HG02970 (cell line): Measurements from ENCODE around the gene HEXD.
"Not testable (repeated sequence)": the region's sequence is repeated elsewhere in the genome, so short reads cannot be mapped to it uniquely, and the experiment has no call there.

Experiments
- ATAC-seq: cut with Tn5 transposase; IDR thresholded peaks from one replicate; pipeline ENCODE4 v1.9.1; 2021; ENCODE audit warnings: mild to moderate bottlenecking, moderate library complexity, moderate number of reproducible peaks; ENCODE audit not compliant: unreplicated experiment, low FRiP score

The HEXD gene

GRCh38 chr17:82382220-82382932 is 35.8 kb upstream of the HEXD start:
- not testable (repeated sequence) for ATAC-seq

DNA sequence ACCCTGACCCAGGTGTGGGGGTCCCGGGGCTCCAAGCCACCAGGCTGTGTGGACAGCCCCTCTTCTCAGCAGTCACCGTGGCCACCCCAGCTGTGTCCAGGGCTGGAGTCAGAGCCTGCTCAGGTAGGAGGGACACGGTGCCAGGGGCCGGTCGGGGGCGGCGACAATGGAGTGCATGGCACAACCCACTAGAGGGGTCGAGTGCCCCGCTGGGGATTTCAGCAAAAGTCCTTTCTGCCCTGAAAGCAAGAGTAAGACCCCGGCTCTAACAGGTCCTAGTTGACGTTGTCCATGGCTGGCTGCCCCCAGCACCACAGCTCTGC is 35.3 kb upstream of the HEXD start:
- no peak for ATAC-seq

- ATAC-seq: no peak
Measured at GRCh38 chr17:82383411-82383810, 34.7 kb upstream of the HEXD start.

DNA sequence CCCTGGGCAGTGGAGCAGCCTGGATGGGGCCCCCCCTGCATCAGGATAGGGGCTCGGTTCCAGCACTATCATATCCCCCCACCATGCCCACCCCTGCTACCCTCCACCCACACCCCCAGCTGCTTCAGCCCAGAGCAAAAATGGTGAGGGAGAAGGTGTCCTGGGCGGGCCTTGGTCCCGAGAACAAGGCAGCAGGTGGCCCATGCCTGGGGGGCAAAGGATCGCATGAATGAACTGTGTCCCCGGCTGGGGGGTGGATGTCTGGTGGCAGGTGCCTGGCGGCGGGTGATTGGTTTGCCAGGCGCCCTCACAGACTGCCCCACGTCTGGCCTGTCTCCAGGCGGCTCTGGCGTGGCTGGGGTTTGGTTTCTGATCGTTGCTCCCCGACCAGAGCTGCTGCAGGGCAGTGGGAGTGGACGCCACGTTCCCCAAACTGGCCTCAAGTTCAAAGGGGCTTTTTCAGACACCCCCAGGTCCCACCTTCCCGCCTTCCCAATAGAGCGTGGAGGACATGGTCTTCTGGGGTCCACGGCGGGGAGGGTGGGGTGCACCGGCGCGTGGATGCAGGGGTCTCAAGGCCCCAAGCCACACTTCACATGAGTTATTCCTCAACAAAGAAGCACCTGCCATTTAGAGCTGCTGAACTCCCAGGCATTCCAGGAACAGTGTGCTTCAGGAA is 34.0 kb upstream of the HEXD start:
- no peak for ATAC-seq

- no peak for ATAC-seq
Measured at GRCh38 chr17:82384730-82385481, 33.2 kb upstream of the HEXD start.

DNA sequence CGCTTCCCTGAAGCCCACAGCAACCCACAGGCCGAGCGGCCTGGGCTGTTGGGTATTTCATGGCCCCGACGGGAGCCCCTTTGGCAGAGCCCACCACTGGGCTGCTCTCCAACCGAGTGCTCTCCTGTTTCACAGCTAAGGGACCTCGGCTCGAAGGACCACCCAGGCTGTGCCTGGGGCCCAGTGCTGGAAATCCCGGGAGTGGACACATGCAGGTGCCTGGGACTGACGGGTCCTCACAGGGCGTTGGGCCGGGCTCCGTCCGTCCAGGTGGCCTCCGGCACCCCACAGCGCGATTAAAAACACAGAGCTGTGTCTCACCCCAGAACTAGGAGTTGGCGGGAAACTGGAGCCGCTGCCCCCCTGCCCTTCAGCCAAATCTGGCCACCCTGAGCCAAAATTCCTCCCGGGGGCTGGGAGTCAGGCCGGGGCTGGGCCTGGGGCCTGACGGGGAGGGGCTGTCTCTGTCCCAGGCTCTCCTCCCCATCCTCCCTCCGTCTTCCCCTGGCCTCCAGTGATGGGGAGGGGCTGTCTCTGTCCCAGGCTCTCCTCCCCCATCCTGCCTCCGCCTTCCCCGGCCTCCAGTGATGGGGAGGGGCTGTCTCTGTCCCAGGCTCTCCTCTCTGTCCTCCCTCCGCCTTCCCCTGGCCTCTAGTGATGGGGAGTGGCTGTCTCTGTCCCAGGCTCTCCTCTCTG is 32.4 kb upstream of the HEXD start:
- no peak for ATAC-seq

- no peak for ATAC-seq
Measured at GRCh38 chr17:82386255-82386831, 31.8 kb upstream of the HEXD start.

- ATAC-seq: no peak
Measured at GRCh38 chr17:82386881-82387704, 31.1 kb upstream of the HEXD start.

DNA sequence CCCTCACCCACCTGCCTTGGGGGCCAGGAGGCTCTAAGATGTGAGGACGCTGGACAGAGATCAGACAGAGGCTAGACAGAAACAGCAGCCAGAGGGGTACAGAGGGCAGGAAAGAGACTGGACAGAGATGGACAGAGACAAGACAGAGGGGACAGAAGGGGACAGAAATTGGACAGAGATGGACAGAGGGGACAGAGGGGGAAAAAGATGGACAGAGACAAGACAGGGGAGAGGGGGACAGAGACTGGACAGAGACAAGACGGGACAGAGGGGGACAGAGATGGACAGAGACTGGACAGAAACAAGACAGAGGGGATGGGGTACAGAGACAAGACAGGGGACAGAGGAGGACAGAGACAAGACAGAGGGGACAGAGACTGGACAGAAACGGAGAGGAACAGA is 30.4 kb upstream of the HEXD start:
- ATAC-seq: no peak

- no peak for ATAC-seq
Measured at GRCh38 chr17:82388223-82388921, 29.8 kb upstream of the HEXD start.

- no peak for ATAC-seq
Measured at GRCh38 chr17:82388922-82389283, 29.2 kb upstream of the HEXD start.

DNA sequence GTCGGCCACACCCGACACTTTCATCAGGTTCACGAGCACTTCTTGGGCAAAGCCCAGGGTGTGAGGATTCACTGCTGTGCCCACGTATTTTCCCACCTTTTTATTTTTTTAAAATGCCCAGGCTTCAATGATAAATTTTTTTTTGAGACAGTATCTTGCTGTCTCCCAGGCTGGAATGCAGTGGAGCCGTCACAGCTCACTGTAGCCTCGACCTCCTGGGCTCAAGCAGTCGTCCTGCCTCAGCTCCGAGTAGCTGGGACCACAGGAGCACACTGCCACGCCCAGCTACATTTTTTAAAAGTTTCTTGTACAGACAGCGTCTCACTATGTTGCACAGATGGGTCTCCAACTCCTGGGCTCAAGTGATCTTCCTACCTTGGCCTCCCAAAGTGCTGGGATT is 28.8 kb upstream of the HEXD start:
- no peak for ATAC-seq

DNA sequence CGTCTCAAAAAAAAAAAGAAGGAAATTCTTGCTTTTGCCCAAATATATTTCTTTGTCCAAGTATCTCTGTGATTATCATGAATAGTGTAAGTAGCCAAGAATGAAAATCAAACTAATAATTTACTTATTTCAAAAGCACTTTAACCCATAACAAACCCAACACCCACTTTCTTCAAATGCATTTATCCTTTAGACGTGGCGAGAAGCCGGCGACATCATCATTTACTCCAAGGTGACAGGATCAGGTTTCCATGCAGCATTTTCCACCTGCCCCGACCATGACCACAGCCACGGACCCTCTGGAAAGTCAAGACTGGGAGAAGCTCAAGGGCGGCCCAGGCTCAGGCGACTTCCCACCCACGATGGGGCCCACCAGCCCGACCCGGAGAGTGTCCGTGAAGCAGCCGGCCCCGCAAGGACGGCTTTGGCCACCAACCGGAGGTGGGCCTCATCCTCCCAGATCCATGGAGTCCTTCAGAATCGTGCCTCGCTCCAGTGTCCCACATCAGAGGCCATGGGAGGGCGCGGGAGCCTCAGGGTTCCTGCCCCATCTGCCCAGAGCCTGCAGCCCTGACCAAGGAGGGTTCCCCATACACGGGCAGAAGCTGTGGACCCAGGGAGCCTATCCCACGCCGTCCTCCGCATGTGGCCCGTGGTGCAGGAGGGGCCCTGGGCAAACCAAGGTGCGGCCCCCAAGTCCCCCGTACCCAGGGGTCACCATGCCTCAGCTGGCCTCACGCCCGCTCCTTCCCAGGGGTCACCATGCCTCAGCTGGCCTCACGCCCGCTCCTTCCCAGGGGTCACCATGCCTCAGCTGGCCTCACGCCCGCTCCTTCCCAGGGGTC is 27.9 kb upstream of the HEXD start:
- ATAC-seq: no peak

DNA sequence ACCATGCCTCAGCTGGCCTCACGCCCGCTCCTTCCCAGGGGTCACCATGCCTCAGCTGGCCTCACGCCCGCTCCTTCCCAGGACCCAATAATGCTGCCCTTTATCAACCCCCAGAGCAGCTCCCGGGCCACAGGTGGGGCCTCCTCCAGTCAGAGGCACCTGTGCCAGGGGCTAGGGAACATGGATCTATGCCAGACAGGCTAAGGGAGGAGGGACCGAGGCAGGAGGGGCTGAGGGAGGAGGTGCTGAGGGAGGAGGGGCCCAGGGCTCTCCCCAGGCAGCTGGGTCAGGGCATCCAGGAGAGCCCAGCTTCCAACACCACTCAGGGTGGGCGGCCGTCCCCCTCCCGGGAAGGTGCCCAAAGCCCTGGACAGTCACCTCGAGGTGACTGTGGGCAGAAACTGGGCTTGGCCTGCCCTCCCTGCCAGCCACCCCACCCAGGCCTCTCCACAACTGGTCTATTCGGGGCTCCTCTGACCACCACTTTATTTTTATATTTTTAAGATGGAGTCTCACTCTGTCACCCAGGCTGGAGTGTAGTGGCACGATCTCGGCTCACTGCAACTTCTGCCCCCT is 27.2 kb upstream of the HEXD start:
- no peak for ATAC-seq

DNA sequence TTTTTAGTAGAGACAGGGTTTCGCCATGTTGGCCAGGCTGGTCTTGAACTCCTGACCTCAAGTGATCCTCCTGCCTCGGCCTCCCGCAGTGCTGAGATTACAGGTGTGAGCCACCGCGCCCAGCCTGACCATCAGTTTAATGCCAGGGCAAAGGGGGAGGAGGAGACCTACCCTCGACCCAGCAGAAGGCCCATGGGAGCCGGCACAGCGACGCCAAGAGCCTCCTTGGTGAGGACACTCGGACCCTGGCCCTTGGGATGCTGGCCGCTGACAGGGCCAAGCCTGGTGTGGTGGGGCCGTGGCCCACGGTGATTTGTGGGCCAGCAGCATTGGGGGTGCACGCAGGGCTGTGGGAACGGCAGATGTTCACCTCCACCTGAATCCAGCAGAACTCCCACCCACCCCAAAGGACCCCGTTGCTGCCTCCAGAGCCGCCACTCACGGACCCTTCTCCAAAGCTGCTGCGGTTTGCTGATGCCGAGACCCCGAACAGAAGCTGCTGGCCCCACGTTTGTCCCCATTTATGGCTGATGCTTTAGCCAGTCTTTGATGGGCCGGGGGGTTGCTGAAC is 26.6 kb upstream of the HEXD start:
- no peak for ATAC-seq

- no peak for ATAC-seq
Measured at GRCh38 chr17:82392209-82392920, 25.8 kb upstream of the HEXD start.

- ATAC-seq: no peak
Measured at GRCh38 chr17:82392941-82393340, 25.2 kb upstream of the HEXD start.
